Stimulated activated memory B cell treated with anti-CD40 and anti-IgM and Interleukin-4, amounts not matched to agents 10 μg/mL and 1 μg/mL and 100 μg/mL, for 72 hours (primary cell): ENCODE data around the gene KLF2.
"Not testable (repeated sequence)": the region's sequence is repeated elsewhere in the genome, so short reads cannot be mapped to it uniquely, and the experiment has no call there.

Experiments used
- ATAC-seq: fragments of 150-1000 bp; cut with Tn5 transposase; 2 replicates; pipeline ENCODE4 v1.10.0; 2021
- H3K27ac Mint-ChIP-seq: one replicate; pipeline ENCODE4 v1.8.0; 2022; ENCODE audit warnings: mild to moderate bottlenecking, mixed read lengths
- H3K27me3 Mint-ChIP-seq: one replicate; pipeline ENCODE4 v1.8.0; 2022; ENCODE audit warnings: mixed read lengths
- H3K36me3 Mint-ChIP-seq: one replicate; pipeline ENCODE4 v1.8.0; 2022; ENCODE audit warnings: mixed read lengths
- H3K4me1 Mint-ChIP-seq: one replicate; pipeline ENCODE4 v1.8.0; 2022; ENCODE audit warnings: mixed read lengths
- H3K4me3 Mint-ChIP-seq: one replicate; pipeline ENCODE4 v1.8.0; 2022; ENCODE audit warnings: mild to moderate bottlenecking, moderate library complexity, mixed read lengths
- H3K9me3 Mint-ChIP-seq: one replicate; pipeline ENCODE4 v1.8.0; 2022; ENCODE audit warnings: mixed read lengths

Gene KLF2

GRCh38 chr19:16298334-16298733 lies 26.3 kb upstream of the KLF2 start:
- Mint-ChIP-seq H3K4me3 (no peak overlapping the region), H3K27ac (no peak overlapping the region), H3K27me3 (no peaks in the 10 kb centered on the region), H3K4me1 (peaks cover 14% of the 10 kb centered on the region), H3K36me3 (no peaks in the 10 kb centered on the region), H3K9me3 (peaks cover 3% of the 10 kb centered on the region)
- no peak for ATAC-seq

GRCh38 chr19:16301999-16302694 lies 22.5 kb upstream of the KLF2 start:
- Mint-ChIP-seq H3K9me3 (peaks cover 3% of the 10 kb centered on the region), H3K4me3 (peak overlapping the region; percentile 39), H3K27ac (peak overlapping the region; percentile 84), H3K36me3 (no peaks in the 10 kb centered on the region), H3K4me1 (peaks cover 14% of the 10 kb centered on the region), H3K27me3 (no peaks in the 10 kb centered on the region)
- ATAC-seq, result peak; percentile 84

DNA sequence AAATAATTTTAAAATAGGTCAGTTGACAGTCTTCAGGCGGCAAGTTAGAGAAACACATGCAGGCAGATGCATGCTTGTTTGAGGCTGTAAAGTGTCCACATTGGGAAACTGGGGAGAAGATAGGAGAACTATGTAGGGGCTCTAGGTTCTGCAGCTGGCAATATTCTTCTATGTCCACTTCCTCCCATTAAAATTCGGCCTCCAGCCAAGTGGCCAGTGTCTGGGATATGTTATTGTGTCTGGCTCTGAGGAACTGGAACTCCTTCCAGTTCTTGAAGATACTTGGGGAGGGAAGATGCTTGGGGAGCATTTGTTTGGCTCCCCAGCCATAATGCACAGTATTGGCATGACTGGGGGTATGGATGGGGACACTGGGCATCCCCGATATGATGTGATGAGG lies 20.9 kb upstream of the KLF2 start:
- no peaks in the 10 kb centered on the region for H3K27me3 Mint-ChIP-seq
- H3K9me3 Mint-ChIP-seq, result no peaks in the 10 kb centered on the region
- H3K4me1 Mint-ChIP-seq, result peaks cover 14% of the 10 kb centered on the region
- H3K27ac Mint-ChIP-seq, result peak overlapping the region; percentile 63
- no peak overlapping the region for H3K4me3 Mint-ChIP-seq
- no peak for ATAC-seq
- H3K36me3 Mint-ChIP-seq, result no peaks in the 10 kb centered on the region

DNA sequence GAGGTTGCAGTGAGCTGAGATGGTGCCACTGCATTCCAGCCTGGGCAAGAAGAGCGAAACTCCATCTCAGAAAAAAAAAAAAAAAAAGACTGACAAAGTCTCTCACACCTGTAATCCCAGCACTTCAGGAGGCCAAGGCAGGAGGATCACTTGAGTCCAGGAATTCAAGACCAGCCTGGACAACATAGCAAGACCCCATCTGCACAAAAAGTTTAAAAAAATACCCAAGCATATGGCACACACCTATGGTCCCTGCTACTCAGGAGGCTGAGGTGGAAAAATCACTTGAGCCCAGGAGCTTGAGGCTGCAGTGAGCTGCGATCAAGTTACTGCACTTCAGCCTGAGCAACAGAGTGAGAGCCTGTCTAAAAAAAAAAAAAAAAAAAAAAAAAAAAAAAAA lies 20.1 kb upstream of the KLF2 start:
- H3K4me3 Mint-ChIP-seq, ATAC-seq, H3K27me3 Mint-ChIP-seq, H3K36me3 Mint-ChIP-seq, H3K9me3 Mint-ChIP-seq, H3K27ac Mint-ChIP-seq: not testable (repeated sequence)
- H3K4me1 Mint-ChIP-seq, result peaks cover 14% of the 10 kb centered on the region

DNA sequence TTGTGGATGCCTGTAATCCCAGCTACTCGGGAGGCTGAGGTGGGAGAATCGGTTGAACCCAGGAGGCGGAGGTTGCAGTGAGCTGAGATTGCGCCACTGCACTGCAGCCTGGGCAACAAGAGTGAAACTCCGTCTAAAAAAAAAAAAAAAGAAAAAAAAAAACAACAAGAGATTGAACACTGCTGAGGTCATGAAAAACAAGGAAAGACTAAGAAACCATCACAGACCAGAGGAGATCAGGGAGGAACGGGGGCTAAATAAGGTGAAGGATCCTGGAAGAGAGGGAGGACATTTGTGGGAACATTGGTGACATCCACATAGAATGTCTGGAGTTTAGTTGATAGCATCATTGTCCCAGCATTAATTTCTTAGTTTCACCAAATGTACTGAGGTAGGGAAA lies 19.6 kb upstream of the KLF2 start:
- not testable (repeated sequence) for H3K4me3 Mint-ChIP-seq, H3K27me3 Mint-ChIP-seq, H3K27ac Mint-ChIP-seq, H3K9me3 Mint-ChIP-seq, H3K36me3 Mint-ChIP-seq, ATAC-seq
- H3K4me1 Mint-ChIP-seq, result peaks cover 14% of the 10 kb centered on the region

DNA sequence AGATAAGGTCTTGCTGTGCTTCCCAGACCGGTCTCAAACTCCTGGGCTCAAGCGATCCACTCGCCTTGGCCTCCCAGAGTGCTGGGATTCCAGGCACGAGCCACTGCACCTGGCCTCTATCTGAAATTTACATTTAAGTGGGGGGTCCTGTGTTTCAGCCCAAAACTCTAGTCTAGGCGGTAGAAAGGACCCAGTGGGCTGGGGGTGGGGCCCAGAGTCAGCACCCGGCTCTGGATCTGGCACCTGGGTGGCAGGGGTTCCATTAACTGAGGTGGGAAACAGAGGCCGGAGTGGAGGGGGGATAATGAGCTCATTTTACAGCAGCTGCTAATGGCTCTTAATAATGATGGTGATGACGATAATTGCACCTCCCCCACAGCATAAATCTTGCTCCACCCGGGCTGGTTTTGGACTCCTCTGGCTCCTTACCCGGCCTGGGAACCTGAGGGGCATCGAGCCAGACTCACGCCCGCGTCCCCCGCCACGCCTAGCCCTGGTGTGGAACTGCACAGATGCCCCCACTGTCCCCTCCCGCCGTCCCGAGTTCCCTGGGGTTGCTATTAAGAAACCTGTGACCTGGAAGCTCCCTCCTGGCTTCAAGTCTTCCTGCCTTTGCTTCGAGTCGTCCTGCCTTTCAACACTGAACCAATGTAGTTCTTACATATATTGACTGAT lies 17.8 kb upstream of the KLF2 start:
- ATAC-seq, result no peak
- Mint-ChIP-seq H3K9me3 (peaks cover 3% of the 10 kb centered on the region), H3K4me1 (peaks cover 10% of the 10 kb centered on the region), H3K27ac (no peak overlapping the region), H3K27me3 (no peaks in the 10 kb centered on the region), H3K4me3 (no peak overlapping the region), H3K36me3 (no peaks in the 10 kb centered on the region)

DNA sequence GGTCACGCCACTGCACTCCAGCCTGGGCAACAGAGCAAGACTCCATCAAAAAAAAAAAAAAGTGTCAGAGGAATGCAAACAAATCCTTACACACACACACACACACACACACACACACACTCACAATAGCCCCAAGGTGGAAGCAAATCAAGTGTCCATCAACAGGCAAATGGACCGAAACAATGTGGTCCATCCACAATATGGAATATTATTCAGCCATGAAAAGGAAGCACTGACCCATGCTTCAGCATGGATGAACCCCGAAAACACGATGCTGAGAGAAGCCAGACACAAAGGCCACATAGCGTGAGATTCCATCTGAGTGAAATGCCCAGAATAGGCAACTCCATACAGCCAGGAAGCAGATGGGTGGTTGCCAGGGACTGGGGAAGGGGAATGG lies 16.5 kb upstream of the KLF2 start:
- no peak overlapping the region for H3K27ac Mint-ChIP-seq
- no peaks in the 10 kb centered on the region for H3K27me3 Mint-ChIP-seq
- H3K4me3 Mint-ChIP-seq, result no peak overlapping the region
- H3K4me1 Mint-ChIP-seq, result peaks cover under 1% of the 10 kb centered on the region
- peaks cover 3% of the 10 kb centered on the region for H3K9me3 Mint-ChIP-seq
- no peak for ATAC-seq
- H3K36me3 Mint-ChIP-seq, result peaks cover 5% of the 10 kb centered on the region

DNA sequence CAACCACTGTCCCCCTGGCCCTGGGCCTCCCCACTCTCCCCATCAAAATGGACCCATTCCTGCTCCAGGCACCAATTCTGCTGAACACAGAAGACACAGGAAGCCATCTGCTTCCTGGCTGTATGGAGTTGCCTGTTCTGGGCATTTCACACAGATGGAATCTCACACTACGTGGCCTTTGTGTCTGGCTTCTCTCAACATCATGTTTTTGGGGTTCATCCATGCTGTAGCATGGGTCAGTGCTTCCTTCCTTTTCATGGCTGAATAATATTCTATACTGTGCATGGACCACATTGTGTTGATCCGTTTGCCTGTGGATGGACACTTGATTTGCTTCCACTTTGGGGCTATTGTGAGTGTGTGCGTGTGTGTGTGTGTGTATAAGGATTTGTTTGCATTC lies 15.0 kb upstream of the KLF2 start:
- no peak overlapping the region for H3K4me3 Mint-ChIP-seq

DNA sequence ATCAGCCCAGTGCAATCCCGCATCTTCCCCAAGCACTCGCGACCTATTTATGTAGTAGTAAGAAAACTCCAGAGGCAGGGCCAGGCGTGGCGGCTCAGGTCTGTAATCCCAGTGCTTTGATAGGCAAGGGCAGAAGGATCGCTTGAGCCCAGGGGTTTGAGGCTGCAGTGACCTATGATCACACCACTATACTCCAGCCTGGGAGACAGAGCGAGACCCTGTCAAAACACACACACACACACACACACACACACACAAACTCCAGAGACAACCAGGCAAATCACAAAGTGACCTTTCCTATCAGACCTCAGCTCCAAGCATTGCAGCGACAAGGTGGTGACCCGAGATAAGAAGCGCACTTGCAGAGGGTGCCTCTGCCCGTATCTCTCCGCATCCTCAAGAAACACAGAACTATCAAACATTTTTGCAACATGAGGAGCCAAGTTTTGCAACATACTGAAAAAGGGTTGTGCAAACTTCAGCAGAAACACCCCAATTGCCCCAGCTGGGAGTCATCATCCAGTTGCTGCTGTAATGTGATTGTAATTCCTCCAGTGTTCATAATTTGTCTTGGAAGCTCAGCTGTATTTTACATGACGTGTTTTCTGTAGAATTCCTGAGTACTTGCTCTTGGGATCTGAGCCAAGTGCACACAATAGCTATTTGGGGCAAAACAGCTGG lies 8.7 kb upstream of the KLF2 start:
- no peaks in the 10 kb centered on the region for H3K27me3 Mint-ChIP-seq
- ATAC-seq, result no peak
- peaks cover 10% of the 10 kb centered on the region for H3K36me3 Mint-ChIP-seq
- H3K27ac Mint-ChIP-seq, result peak overlapping the region; percentile 79
- H3K4me1 Mint-ChIP-seq, result peaks cover 31% of the 10 kb centered on the region
- H3K9me3 Mint-ChIP-seq, result peaks cover 2% of the 10 kb centered on the region
- H3K4me3 Mint-ChIP-seq, result no peak overlapping the region

More for the DNA sequence above, 15.0 kb upstream of the KLF2 start:
- H3K9me3 Mint-ChIP-seq, result peaks cover 3% of the 10 kb centered on the region
- peaks cover 9% of the 10 kb centered on the region for H3K4me1 Mint-ChIP-seq
- H3K27me3 Mint-ChIP-seq, result no peaks in the 10 kb centered on the region
- no peak for ATAC-seq
- peaks cover 5% of the 10 kb centered on the region for H3K36me3 Mint-ChIP-seq
- H3K27ac Mint-ChIP-seq, result no peak overlapping the region

GRCh38 chr19:16316506-16316882 lies 8.1 kb upstream of the KLF2 start:
- ATAC-seq, result peak; percentile 62
- Mint-ChIP-seq H3K9me3 (peaks cover 2% of the 10 kb centered on the region), H3K27ac (peak overlapping the region; percentile 79), H3K27me3 (no peaks in the 10 kb centered on the region), H3K4me3 (no peak overlapping the region), H3K4me1 (peaks cover 34% of the 10 kb centered on the region), H3K36me3 (peaks cover 10% of the 10 kb centered on the region)

DNA sequence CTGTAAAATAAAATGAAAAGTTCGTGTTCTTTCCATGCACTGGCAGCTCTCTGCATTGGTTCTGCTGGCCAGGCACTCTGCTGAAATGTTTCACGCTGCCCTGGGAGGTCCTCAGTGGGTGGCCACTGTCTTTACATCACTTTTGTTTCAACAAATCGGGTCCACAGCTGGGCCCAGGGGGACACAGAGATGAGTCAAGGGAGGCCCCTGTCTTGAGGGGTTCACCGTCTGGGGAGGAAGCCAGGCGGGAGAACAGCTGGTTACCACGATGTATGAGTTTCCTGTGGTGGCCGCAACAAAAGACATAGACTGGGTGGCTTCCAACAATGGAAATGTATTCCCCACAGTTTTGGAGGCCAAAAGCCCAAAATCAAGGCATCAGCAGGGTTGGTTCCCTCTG lies 5.1 kb upstream of the KLF2 start:
- ATAC-seq, result no peak
- H3K27ac Mint-ChIP-seq, result peak overlapping the region; percentile 51

DNA sequence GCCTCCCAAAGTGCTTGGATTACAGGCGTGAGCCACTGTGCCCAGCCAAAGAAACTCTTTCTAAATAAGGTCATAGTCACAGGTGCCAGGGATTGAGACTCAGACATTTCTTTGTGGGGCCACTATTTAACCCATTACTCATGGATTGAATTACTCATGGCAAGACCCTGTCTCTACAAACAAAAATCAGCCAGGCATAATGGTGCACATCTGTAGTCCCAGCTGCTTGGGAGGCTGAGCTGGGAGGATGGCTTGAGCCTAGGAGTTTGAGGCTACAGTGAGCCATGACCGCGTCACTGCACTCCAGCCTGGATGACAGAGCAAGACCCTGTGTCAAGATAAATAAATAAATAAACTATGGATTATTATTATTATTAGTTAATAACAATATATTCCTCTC lies 3.6 kb upstream of the KLF2 start:
- H3K4me1 Mint-ChIP-seq, result peaks cover 51% of the 10 kb centered on the region
- no peak overlapping the region for H3K4me3 Mint-ChIP-seq
- no peaks in the 10 kb centered on the region for H3K27me3 Mint-ChIP-seq
- no peak overlapping the region for H3K27ac Mint-ChIP-seq
- peaks cover 10% of the 10 kb centered on the region for H3K36me3 Mint-ChIP-seq
- H3K9me3 Mint-ChIP-seq, result peaks cover 2% of the 10 kb centered on the region
- ATAC-seq, result no peak

More for the DNA sequence above, 5.1 kb upstream of the KLF2 start:
- peaks cover 2% of the 10 kb centered on the region for H3K9me3 Mint-ChIP-seq
- peaks cover 52% of the 10 kb centered on the region for H3K4me1 Mint-ChIP-seq
- no peak overlapping the region for H3K4me3 Mint-ChIP-seq
- peaks cover 5% of the 10 kb centered on the region for H3K36me3 Mint-ChIP-seq
- H3K27me3 Mint-ChIP-seq, result no peaks in the 10 kb centered on the region

DNA sequence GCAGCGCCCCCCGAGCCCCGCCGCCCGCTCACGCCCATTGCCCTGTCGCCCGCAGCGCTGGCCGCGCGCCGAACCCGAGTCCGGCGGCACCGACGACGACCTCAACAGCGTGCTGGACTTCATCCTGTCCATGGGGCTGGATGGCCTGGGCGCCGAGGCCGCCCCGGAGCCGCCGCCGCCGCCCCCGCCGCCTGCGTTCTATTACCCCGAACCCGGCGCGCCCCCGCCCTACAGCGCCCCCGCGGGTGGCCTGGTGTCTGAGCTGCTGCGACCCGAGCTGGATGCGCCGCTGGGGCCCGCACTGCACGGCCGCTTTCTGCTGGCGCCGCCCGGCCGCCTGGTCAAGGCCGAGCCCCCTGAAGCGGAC lies 518 bp downstream of the KLF2 start:
- H3K4me1 Mint-ChIP-seq, result peaks cover 75% of the 10 kb centered on the region
- H3K27ac Mint-ChIP-seq, result no peak overlapping the region
- no peaks in the 10 kb centered on the region for H3K27me3 Mint-ChIP-seq
- ATAC-seq, result peak; percentile 22
- H3K36me3 Mint-ChIP-seq, result peaks cover 27% of the 10 kb centered on the region
- H3K9me3 Mint-ChIP-seq, result no peaks in the 10 kb centered on the region
- peak overlapping the region; percentile 72 for H3K4me3 Mint-ChIP-seq

GRCh38 chr19:16325641-16326400 lies 1.2 kb downstream of the KLF2 start:
- ATAC-seq, result no peak
- Mint-ChIP-seq H3K4me1 (peaks cover 80% of the 10 kb centered on the region), H3K27me3 (no peaks in the 10 kb centered on the region), H3K4me3 (peak overlapping the region; percentile 89), H3K9me3 (no peaks in the 10 kb centered on the region), H3K27ac (peak overlapping the region; percentile 85), H3K36me3 (peaks cover 27% of the 10 kb centered on the region)

DNA sequence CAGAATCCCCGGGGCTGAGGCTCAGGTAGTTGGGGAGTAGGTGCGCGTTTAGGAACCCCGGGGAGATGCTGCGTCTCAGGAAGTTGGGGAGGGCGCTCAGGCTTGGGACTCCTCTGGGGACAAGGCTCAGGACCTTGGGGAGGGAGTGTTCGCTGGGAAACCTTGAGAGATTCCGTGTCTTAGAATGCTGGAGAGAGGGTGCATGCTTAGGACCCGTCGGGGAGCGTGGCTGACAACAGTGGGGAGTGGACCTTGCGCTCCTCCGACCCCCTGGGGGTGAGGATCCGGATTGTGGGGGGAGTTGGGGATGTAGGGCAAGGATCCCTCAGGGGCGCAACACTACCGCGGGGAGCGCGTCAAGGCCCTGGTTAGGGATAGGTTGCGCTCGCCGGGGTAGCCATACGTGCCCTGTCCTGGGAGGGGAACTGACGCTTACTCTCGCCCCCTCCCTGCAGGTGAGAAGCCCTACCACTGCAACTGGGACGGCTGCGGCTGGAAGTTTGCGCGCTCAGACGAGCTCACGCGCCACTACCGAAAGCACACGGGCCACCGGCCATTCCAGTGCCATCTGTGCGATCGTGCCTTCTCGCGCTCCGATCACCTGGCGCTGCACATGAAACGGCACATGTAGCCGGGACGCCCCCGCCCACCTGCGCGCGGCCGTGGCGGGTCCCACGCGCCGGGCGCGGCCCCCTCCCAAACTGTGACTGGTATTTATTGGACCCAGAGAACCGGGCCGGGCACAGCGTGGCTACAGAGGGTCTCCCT lies 2.0 kb downstream of the KLF2 start:
- H3K27me3 Mint-ChIP-seq, result no peaks in the 10 kb centered on the region
- no peaks in the 10 kb centered on the region for H3K9me3 Mint-ChIP-seq
- peak overlapping the region; percentile 85 for H3K27ac Mint-ChIP-seq
- H3K4me3 Mint-ChIP-seq, result peak overlapping the region; percentile 89
- no peak for ATAC-seq
- peaks cover 83% of the 10 kb centered on the region for H3K4me1 Mint-ChIP-seq
- peaks cover 27% of the 10 kb centered on the region for H3K36me3 Mint-ChIP-seq
